Measurements from ENCODE around the gene GNB1.

DNA sequence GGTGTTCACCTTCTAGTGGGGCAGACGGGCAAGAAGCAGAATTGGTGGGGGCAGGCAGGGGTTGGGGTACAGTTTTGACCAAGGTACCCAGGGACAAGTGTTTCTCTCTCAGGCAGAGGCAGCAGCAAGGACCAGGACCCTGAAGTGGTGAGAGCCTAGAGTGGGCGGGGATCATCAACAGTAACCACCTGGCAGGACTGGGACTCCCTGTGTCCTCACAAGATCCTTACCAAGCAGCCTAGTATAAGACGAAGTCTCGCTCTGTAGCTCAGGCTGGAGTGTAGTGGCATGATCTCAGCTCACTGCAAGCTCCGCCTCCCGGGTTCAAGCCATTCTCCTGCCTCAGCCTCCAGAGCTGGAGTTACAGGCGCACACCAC lies 109.4 kb downstream of the GNB1 start:
- TF ChIP-seq, protein P1, sequence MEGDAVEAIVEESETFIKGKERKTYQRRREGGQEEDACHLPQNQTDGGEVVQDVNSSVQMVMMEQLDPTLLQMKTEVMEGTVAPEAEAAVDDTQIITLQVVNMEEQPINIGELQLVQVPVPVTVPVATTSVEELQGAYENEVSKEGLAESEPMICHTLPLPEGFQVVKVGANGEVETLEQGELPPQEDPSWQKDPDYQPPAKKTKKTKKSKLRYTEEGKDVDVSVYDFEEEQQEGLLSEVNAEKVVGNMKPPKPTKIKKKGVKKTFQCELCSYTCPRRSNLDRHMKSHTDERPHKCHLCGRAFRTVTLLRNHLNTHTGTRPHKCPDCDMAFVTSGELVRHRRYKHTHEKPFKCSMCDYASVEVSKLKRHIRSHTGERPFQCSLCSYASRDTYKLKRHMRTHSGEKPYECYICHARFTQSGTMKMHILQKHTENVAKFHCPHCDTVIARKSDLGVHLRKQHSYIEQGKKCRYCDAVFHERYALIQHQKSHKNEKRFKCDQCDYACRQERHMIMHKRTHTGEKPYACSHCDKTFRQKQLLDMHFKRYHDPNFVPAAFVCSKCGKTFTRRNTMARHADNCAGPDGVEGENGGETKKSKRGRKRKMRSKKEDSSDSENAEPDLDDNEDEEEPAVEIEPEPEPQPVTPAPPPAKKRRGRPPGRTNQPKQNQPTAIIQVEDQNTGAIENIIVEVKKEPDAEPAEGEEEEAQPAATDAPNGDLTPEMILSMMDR (IDR thresholded peaks at IDR 0.05; ENCODE audit: poor library complexity), result no peak
- no peak for TF ChIP-seq EZH2 (IDR thresholded peaks at IDR 0.05; ENCODE audit: borderline replicate concordance)
